Caco-2 (cell line): ENCODE measurements around the gene RPL28. TPM values are rescaled to one million over a fixed set of nuclear protein-coding genes. Genes with fewer than 3 reads are reported as not detected.

Source experiments
- BruUV-seq: library from RNA; stranded (reverse); fragments of 400-500 nt; replicated peaks from 2 replicates; lab custom pipeline; 2021; lab: Mats Ljungman, UMichigan
- CTCF ChIA-PET: fragments of 300-600 bp; sonication (Branson Sonifier 250); formaldehyde crosslinking; loops from one replicate; lab custom pipeline; 2022; ENCODE audit warnings: antibody characterized with exemption; lab: Charles Lee
- POLR2A ChIA-PET: fragments of 300-600 bp; sonication (Branson Sonifier 250); formaldehyde crosslinking; loops from one replicate; lab custom pipeline; 2022; ENCODE audit warnings: antibody characterized with exemption; lab: Charles Lee
- DNase-seq, 2 experiments: peaks; one replicate each; pipeline versions ENCODE4 v3.0.0 to v3.0.0-alpha.2; 2020 to 2022
- H3K27me3 ChIP-seq: replicated peaks from 2 replicates; pipeline ENCODE4 v1.6.0; 2011; ENCODE audit warnings: low read length; ENCODE audit not compliant: control insufficient read depth, insufficient read depth
- H3K36me3 ChIP-seq: 2 replicates; pipeline ENCODE4 v1.5.1; 2011; ENCODE audit warnings: low read length; ENCODE audit not compliant: control insufficient read depth, insufficient read depth
- H3K4me1 ChIP-seq: fragments of 250-450 bp; sonication (Bioruptor Pico); 2 replicates; pipeline ENCODE4 v1.5.1; 2020; ENCODE audit warnings: mild to moderate bottlenecking
- H3K4me3 ChIP-seq: 2 replicates; pipeline ENCODE4 v1.5.1; 2011; ENCODE audit warnings: low read depth, mild to moderate bottlenecking, control low read depth, low read length
- H3K9me3 ChIP-seq: fragments of 250-450 bp; sonication (Bioruptor Pico); 2 replicates; pipeline ENCODE4 v1.5.1; 2020; ENCODE audit warnings: mild to moderate bottlenecking, moderate library complexity
- H3K27ac Mint-ChIP-seq: one replicate; pipeline ENCODE4 v1.8.0; 2022; ENCODE audit warnings: mixed read lengths; ENCODE audit not compliant: unreplicated experiment
- H3K27me3 Mint-ChIP-seq: one replicate; pipeline ENCODE4 v1.8.0; 2022; ENCODE audit warnings: mixed read lengths; ENCODE audit not compliant: insufficient read depth, unreplicated experiment
- H3K36me3 Mint-ChIP-seq: one replicate; pipeline ENCODE4 v1.8.0; 2022; ENCODE audit warnings: mild to moderate bottlenecking, mixed read lengths; ENCODE audit not compliant: insufficient read depth, unreplicated experiment
- H3K4me1 Mint-ChIP-seq: one replicate; pipeline ENCODE4 v1.8.0; 2022; ENCODE audit warnings: low read depth, mixed read lengths; ENCODE audit not compliant: unreplicated experiment
- H3K4me3 Mint-ChIP-seq: one replicate; pipeline ENCODE4 v1.8.0; 2022; ENCODE audit warnings: mild to moderate bottlenecking, moderate library complexity, mixed read lengths; ENCODE audit not compliant: unreplicated experiment
- H3K9me3 Mint-ChIP-seq: one replicate; pipeline ENCODE4 v1.8.0; 2022; ENCODE audit warnings: mixed read lengths; ENCODE audit not compliant: unreplicated experiment
- CTCF ChIP-seq, 2 experiments: fragments of 200-600 bp in 1 of 2; IDR thresholded peaks; 1 replicate in 1 of 2; 2 replicates in 1 of 2; pipeline versions ENCODE4 v1.5.1 to v1.8.0; 2011 to 2022; ENCODE audit warnings: antibody characterized with exemption in 1 of 2, control low read depth in 1 of 2, inconsistent platforms in 1 of 2, low read depth in 1 of 2, low read length in 1 of 2, mild to moderate bottlenecking in 1 of 2, moderate library complexity in 1 of 2; ENCODE audit not compliant: insufficient read depth in 1 of 2, severe bottlenecking in 1 of 2, unreplicated experiment in 1 of 2
- intact Hi-C: fragments of 100-400 bp; cut with micrococcal nuclease; formaldehyde crosslinking; loops from one replicate; pipeline ENCODE4 v1.10.0; 2022; ENCODE audit not compliant: unreplicated experiment
- total RNA-seq: library from RNA; stranded (reverse); gene quantifications from 2 replicates; pipeline ENCODE4 v1.2.3, GENCODE V29; 2022

Gene RPL28
- total RNA-seq, 1 experiment from 2014 or later, result 2,048 TPM

GRCh38 chr19:55339105-55339888 lies 46.4 kb upstream of the RPL28 start, which contains the start of gene KMT5C:
KMT5C (plus strand) TSS chr19:55339876; CDS start chr19:55341937, 2,061 bp downstream.
- Histone ChIP-seq H3K27me3 (no peaks in the 10 kb centered on the region), H3K9me3 (no peaks in the 10 kb centered on the region), H3K4me3 (peak within 1 kb of the TSS; percentile 67), H3K36me3 (peaks cover 3% of the 10 kb centered on the region; the same call in 1 of the 2 replicates), H3K4me1 (peaks cover 10% of the 10 kb centered on the region; the same call in 1 of the 2 replicates)
- BruUV-seq, result no TSS peak
- peaks cover 33% of the 10 kb centered on the region for H3K36me3 Mint-ChIP-seq
- ChIA-PET CTCF (interaction anchor here (0.5 to 1.8 kb wide), 23 partner anchors 9 to 315 kb away, joined by 3 to 30 read pairs (median 4); partner anchors contain the start of genes HSPBP1, ISOC2, PPP6R1 and SYT5), POLR2A (interaction anchor here (0.5 to 1.8 kb wide), 30 partner anchors 8 to 315 kb away, joined by 3 to 29 read pairs (median 6); partner anchors contain the start of genes DNAAF3, FIZ1, HSPBP1 and ISOC2)
- intact Hi-C loops, result loop anchor here (1.0 to 2.0 kb wide), 7 partner anchors 15 to 173 kb away; partner anchors contain the start of genes COX6B2, DNAAF3, HSPBP1 and PPP6R1
- H3K27ac Mint-ChIP-seq, result peak within 1 kb of the TSS; percentile 95
- TF ChIP-seq CTCF (IDR thresholded peaks at IDR 0.05; ENCODE audit: insufficient read depth in 1 of 2, low read depth in 1 of 2, low read length in 1 of 2, severe bottlenecking in 1 of 2, unreplicated experiment in 1 of 2), result peak in 1 of 2 experiments; percentile 43
- DNase-seq, result peak; percentile 100
- no peaks in the 10 kb centered on the region for H3K9me3 Mint-ChIP-seq
- H3K4me3 Mint-ChIP-seq, result peak within 1 kb of the TSS; percentile 91
- no peaks in the 10 kb centered on the region for H3K27me3 Mint-ChIP-seq
- peaks cover 14% of the 10 kb centered on the region for H3K4me1 Mint-ChIP-seq

- BruUV-seq, result TSS peak; percentile 40
- intact Hi-C loops, result loop anchor here (1.0 to 2.0 kb wide), 7 partner anchors 14 to 174 kb away; partner anchors contain the start of genes COX6B2, DNAAF3, HSPBP1 and PPP6R1
- DNase-seq, result peak; percentile 41 to 51
Observed at GRCh38 chr19:55339889-55340783, 45.6 kb upstream of the RPL28 start.

More at GRCh38 chr19:55339889-55340783, 45.6 kb upstream of the RPL28 start:
- Histone ChIP-seq H3K4me1 (peaks cover 10% of the 10 kb centered on the region; the same call in 1 of the 2 replicates), H3K9me3 (no peaks in the 10 kb centered on the region), H3K36me3 (peaks cover 3% of the 10 kb centered on the region; the same call in 1 of the 2 replicates), H3K27me3 (no peaks in the 10 kb centered on the region), H3K4me3 (peak overlapping the region; percentile 67)
- Mint-ChIP-seq H3K27me3 (no peaks in the 10 kb centered on the region), H3K36me3 (peaks cover 33% of the 10 kb centered on the region), H3K27ac (peak overlapping the region; percentile 95), H3K4me1 (peaks cover 14% of the 10 kb centered on the region), H3K4me3 (peak overlapping the region; percentile 91), H3K9me3 (no peaks in the 10 kb centered on the region)
- ChIA-PET POLR2A (interaction anchor here (0.6 to 1.8 kb wide), 27 partner anchors 9 to 314 kb away, joined by 3 to 29 read pairs (median 6); partner anchors contain the start of genes DNAAF3, FIZ1, HSPBP1 and ISOC2), CTCF (interaction anchor here (0.5 to 1.8 kb wide), 22 partner anchors 8 to 314 kb away, joined by 3 to 30 read pairs (median 4); partner anchors contain the start of genes HSPBP1, ISOC2, PPP6R1 and SYT5)
- no peak for TF ChIP-seq CTCF (IDR thresholded peaks at IDR 0.05; ENCODE audit: insufficient read depth in 1 of 2, low read depth in 1 of 2, low read length in 1 of 2, severe bottlenecking in 1 of 2, unreplicated experiment in 1 of 2)
